Measurements from ENCODE around the gene SLC37A3.
A peak's percentile ranks its signal among the peaks of the same experiment; 100 is the strongest.

SLC37A3 gene

DNA sequence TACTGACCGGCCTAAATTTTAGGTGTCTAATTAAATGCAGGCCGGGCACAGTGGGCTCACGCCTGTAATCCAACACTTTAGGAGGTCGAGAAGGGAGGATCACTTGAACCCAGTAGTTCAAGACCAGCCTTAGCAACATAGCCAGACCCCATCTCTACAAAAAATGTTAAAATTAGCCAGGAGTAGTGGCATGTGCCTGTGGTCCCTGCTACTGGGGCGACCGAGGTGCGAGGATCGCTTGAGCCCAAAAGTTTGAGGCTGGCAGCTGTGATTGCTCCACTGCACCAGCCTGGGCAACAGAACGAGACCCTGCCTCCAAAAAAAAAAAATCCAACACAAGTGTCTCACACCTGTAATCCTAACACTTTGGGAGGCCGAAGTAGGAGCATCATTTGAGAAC, 491 bp upstream of the SLC37A3 start:
- no peak for DNase-seq

DNA sequence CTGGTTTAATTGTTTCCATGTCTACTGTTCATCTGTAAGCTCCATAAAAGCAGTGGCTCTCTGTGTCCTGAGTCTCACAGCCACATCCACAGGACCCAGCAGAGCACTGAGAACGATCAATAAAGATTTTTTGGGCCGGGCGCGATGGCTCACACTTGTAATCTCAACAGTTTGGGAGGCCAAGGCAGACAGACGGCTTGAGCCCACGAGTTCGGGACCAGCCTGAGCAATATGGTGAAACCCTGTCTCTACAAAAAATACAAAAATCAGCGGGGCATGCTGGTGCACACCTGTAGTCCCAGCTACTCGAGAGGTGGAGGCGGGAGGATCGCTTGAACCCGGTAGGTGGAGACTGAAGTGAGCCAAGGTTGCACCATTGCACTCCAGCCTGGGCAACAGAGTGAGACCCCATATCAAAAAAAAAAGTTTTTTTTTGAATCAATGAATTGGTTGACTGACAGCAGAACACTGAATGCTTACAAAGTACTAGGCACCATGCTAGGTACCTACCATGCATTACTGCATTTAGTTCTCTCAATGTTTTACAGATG, 4.5 kb downstream of the SLC37A3 start:
- DNase-seq = no peak

DNA sequence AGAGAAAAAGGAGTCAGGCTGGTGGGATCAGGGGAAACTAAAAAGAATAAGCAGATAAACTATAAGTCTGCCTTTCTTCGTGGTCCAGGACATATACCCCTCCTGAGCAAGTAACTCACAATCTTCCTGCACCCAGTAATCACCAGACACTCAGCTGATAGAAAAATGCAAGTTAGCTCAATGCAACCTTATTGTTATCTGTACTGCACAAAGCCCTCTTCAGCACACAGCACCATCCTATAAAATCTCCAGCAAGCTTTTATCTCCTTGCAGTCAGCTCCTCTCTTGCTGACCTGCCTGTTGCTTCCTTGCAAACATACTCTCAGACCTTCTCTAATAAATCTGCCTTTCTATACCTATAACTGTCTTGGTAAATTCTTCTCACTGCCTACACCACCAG, 6.7 kb downstream of the SLC37A3 start:
- DNase-seq = no peak

DNA sequence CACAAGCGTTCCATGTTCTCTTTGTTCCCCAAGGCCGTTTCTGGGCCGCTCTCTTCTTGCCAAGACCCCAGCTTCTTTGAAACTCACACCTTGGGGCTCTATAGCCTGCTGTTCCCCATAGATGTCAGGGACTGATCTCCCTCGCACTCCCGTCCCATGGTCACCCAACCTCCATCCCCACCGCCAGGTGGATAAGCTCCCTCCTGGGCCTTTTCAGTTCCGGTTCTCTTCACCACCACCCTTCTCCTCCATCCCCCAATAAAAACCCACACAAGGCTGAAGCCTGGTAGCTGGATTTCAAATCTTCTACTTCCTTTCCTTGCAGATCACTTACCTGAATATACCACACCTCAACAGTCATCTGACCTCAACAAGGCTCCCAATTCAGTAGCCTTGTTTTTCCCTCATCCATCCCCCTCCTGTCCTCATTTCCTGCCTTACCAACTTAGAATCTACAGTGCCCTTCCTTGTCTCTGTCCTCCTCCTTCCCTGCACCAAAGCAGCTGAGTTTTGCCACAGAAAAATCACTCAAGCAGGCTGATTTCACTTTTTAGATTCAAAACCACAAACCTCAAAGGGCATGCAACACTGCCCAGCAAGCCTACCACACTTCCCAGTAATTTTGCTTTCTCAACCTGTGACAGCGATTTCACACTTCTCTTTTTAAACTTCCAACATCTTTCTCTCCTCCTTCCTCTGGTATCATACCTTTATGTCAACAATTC, 7.7 kb downstream of the SLC37A3 start:
- DNase-seq = peak; percentile 69

DNA sequence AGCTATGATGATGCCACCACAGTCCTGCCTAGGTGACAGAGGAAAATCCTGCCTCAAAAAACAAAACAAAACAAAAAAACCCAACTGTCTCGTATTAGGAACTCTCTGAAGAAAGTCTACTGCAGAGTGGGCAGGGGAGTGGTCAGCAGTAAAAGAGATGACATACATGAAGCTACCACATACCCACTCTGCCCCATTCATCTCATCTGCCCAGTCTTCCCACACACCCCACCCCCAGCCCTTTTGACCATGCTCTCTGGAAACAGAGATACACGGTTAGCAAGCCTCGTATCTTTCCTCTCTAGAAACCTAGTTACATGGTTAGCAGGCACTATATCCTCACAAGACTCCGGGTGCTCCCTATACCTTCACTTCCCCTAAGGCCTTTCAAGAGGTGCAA, 8.3 kb downstream of the SLC37A3 start:
- DNase-seq = no peak

DNA sequence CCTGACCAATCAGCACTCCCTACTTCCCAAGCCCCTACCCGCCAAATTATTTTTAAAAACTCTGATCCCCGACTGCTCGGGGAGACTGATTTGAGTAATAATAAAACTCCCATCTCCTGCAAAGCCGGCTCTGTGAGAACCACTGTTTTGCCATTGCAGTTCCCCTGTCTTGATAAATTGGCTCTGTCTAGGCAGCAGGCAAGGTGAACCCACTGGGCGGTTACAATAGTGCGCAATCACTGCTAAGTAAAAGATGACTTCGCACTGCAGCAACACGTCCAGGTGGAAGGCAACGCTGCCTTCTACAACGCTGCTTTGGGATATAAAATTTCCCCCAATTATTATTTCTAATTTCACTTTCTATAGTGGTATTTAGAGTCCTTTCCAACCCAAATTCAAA, 8.9 kb downstream of the SLC37A3 start:
- DNase-seq = no peak

DNA sequence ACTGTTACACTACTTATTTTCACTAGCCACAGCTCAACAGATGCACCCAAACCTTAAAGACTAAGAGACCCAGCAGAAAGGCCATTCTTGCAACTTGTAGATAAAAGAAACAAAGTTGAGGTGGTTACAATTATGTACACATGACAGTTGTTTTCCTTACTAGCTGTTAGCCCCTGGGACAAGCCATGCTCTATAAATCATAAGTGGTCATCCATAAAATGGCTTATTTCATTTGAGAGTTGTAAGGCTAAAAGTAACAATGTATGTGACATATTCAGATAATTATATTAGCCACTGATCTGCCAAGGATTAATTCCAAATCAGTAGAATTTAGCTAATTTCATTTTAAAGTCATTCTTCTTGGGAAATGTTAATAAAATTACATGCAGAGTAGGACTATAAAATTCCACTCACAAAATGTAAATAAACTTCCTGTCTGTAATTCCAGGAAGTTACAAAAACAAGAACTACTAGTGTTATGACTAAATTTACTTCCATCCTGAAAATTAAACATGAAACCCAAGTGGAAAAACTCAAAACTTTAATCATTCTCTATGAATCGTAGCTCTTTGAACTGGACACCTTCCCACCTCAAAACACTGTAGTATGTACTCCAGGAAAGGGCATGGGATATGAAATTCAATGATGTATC, 13.3 kb downstream of the SLC37A3 start:
- no peak for DNase-seq

DNA sequence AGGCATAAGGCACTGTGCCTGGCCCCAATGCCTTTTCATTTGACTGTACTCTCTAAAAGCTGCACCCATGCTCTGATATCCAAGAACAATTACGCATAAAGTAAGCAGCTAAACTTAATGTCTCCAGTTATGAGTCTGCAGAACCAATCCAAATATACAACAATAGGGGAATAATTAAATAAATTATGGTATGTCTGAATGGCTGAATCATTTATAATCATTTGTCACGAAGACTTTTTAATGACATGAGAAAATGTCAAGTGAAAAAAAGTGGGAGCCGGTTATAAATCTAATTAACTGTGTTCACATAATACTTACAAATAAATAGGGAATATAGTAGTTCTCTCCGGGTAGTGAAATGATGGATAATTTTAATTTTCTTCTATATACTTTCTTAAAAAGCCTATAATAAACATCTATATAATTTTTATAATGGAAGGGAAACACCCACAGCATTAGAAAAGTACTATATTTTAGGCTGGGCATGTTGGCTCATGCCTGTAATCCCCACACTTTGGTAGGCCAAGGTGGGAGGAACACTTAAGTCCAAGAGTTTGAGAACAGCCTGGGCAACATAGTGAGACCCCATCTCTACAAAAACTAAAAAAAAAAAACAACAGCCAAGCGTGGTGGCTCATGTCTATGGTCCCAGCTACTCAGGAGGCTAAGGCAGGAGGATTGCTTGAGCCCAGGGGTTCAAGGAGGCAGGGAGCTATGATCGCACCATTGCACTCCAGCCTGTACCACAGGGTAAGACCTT, 14.2 kb downstream of the SLC37A3 start:
- DNase-seq = no peak

DNA sequence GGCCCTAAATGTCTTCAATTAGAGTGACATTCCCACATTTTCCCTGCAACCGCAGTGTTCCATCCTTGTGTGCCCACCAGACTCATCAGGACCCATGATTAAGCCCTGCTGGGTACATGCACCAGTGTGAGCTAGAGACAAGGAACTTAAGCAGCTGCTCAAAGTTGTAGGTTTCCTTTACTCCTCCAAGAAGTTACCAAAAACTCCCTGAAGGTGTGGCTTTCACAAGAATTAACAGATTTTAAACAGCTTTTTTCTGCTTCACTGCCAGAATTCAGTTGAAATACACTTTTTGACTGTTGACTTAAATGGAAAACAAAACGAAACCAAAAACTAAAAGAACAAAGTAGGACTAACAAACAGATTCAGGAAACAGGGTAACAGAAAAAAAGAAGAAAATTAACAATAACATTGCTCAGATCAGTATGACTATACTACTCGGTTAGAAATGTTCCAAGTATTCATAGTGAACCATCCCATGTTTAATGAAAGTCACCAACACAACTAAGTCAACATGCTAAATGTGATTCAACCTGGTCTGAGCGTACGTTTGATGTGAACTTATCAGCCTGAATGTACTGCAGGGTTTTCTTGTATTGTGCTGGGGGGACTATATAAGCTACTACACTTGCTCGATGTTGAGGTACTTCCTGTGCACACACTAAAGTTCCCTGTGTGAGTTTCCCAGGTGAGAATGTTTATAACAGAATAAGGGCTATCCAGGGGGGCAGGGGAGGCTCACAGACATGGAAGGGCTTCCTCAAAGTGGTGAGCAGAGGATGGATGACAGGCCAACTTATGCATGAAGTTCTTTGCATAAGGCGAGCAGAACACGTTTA, 22.2 kb downstream of the SLC37A3 start:
- peak; percentile 81 for DNase-seq

DNA sequence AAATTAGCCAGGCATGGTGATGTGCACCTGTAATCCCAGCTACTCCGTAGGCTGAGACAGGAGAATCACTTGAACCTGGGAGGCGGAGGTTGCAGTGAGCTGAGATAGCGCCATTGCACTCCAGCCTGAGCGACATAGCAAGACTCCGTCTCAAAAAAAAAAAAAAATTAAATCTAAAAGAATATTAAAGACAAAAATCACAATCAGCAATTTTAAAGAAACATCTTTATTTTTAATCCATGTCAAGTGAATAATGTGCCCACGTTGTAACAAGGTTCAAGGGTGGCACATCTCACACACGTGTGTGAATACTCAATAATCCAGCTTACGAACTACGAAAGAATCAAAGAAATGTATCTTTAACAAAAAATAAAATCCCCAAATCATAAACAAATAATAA, 23.0 kb downstream of the SLC37A3 start:
- DNase-seq = no peak

DNA sequence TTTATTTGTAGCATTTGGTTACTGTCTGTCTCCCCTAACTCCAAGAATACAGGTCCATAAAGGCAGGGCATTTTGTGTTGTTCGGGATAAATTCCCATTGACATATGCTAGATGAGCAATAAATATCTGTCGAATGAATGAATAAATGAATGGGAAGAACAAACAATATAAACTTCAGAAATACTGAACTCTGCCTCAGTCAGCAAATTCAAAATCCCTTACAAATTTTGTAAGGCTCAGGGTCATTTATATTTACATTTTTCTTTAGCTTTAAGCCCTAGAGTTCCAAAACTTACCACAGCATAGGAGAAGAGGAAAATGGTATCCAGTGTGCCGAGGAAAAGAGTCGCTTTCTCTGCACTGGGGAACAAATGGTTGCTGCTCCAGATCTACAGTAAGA, 29.0 kb downstream of the SLC37A3 start:
- DNase-seq = no peak

DNA sequence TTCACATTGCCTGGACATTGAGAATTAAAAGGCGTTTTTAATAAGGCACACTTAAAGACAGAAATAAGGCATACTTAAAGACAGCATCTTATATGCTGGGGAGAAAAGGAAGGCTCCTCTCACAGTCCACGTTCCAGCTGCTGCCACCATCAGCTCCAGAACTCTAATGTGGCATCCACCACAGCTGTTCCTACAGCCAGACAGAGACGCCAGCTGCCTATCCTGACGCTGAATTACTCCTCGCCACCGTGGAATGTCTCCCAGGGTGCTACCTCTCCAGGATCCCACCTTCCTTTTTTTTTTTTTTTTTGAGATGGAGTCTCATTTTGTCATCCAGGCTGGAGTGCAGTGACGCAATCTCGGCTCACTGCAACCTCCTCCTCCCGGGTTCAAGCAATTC, 30.8 kb downstream of the SLC37A3 start:
- no peak for DNase-seq

DNA sequence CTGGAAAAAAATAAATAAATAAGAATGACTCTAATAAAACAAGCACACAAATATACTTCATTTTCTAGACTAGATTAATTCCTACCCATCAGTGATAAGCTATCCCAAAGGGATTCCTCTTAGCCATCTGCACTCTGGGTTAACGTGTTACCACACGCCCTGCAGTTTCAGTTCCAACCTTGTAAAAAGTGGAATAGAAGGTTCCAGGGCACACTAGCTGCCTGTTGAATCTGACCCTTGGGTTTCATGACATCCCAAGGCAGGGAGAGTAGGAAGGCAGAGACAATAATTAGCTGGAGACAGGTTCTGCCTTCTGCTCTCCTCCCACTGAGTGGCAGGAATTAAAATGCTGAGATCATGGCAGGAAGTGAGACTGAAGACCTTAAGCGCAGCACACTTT, 33.5 kb downstream of the SLC37A3 start:
- no peak for DNase-seq

DNA sequence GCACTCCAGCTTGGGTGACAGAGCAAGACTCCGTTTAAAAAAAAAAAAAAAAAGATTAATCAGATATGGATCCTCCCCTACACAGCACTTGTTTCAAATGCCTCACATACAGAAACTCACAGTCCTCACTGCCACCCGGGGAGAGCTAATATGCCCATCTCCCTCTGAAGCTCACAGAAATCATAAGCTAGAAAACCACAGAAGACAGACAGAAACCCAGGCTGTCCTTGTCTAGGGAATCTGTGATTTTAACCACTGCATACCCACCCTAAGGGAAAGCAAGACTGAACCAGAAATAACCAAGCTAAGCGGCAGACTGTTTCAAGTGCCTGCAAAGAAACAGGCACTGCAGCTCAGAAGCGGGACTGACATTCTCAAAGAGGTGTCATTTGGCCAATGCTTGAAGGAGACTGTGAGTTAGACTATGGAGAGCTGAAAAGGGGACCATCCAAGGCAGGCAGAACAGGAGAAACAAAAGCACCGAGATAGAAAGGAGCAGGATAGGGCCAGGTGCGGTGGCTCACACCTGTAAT, 37.6 kb downstream of the SLC37A3 start:
- DNase-seq = peak; percentile 53

DNA sequence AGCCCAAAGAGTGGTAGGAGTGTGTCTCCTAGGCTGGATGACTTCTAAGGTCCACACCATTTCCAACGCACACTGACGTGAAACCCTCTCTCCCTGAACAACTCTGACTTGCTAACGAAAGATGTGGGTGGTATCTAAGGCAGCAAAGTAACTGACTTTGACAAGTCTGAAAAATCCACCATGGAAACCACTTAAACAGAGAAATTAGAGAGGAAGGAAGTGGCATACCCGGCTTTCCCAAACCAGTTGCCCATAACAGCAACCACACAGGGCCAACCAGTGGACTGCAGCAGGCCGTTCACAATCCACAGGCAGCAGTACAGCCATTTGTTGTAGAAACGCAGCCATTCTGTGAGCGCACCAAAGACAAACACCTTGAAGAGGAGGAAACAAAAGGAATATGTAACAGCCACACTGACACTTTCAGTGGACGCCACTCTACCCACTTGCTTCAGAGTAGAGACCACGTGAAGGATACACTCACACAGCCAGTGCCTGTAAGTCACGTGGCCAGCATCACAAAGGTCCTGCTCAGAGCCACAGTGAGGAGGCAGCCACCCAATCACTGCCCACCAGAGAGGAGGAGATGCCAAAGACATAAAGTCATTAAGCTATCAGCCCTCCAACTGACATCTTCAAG, 39.8 kb downstream of the SLC37A3 start:
- DNase-seq = peak; percentile 71

DNA sequence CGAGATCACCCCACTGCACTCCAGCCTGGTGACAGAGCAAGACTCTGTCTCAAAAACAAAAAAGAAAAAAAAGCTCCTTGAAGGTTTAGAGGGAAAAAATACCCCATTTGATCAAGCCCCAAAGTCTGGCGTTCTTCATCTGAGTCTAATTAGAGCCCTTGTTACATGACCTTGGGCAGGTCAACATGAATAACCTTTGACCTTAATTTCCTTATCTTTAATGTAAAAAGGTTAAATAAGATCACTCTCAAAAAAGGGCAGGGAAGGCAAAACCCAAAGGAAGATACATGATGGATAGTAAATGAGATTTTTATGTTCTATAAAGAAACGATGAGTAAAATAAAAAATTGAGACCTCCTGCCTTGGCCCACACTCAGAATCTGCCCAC, 40.3 kb downstream of the SLC37A3 start:
- DNase-seq = no peak

DNA sequence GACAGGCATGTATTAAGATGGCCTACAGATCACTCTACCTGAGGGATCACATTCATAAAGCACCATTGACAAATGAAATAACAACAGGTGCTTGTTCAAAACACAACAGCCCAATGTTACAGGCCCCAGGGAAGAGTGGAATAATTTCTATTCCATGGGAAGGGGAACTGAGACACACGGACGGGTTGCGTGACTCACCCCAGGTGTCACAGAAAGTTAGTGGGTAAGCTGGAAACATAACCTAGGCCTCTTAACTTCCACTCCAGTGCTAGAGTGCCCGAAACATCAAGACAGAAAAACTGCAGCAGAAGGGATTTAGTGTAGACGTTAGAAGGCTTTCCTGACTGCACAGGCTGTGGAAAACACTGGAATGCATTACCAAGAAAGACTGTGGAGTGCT, 48.3 kb downstream of the SLC37A3 start:
- no peak for DNase-seq

DNA sequence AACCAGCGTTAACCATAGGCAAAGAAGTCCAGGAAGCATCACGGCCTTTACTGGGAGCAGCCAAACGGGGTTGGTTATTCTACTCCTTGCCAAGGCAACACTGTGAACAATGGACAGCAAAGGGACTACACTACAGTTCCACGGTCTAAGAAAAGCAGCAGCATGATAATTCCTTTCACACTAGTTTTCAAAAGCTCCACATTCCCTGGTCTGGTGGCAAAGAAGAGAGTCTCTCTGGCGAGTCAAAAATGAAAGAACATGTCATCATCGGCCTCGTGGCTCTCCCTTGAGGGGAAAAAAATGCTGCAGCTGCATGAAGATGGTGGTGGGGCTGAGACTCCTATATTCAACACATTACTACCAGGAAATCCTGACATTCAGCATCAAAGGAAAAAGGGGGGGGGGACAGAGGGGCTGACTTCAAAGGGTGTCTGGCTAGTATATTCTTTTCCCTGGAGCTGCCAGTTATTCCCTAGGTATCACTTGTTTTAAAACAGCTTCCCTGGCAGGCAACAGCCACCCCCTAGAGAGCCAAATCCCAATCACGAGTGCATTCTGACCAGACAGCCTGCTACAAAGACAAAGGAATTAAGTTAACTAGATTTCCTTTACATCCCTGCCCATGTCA, 49.1 kb downstream of the SLC37A3 start:
- DNase-seq = no peak

DNA sequence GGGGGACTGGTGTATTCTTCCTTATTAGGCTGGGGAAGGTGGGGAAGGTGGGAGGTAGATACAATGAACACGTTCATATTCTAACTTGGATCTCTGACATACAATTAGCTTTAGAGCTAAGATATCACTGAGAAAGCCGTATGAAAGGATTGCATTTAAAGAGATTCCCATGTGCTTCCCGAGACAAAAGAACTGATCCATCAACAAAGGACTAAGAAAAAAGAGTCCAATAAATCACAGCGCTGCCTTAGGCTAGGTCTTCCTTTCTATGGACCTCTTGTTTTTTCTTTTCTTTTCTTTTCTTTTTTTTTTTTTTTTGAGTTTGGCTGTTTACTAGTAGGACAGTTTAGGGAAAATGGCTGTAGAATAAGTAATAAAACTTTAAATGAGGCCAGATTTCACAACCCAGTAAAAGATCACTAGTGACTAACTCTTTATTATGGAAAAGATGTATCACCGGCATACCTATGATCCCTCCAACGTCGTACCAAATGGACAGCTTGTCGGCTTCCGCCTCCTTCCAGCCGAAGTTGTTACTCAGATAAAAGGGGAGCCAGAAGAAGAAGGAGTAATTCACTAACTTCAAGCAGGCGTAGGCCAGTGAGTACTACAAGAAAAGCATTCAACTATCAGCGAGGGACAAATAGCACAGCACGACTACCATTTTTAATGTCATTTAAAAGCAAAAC, 50.0 kb downstream of the SLC37A3 start:
- DNase-seq = no peak

DNA sequence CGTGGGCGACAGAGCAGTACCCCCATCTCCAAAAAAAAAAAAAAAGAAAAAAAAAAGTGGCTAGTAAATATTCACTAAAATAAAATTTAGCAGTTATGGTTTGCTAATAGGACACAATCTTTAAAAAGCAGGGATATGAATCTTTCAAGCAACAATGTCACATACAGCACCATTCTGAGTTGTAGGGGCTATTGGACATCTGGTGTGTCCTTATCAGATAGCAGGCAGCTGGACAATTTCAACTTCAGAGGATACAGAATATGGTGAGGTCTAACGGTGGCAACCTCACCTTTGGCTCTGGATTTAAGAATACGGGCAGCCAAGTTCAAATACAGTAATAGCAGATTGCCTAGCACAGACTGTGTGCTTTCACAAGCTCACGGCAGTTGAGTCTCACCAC, 51.1 kb downstream of the SLC37A3 start:
- no peak for DNase-seq

DNA sequence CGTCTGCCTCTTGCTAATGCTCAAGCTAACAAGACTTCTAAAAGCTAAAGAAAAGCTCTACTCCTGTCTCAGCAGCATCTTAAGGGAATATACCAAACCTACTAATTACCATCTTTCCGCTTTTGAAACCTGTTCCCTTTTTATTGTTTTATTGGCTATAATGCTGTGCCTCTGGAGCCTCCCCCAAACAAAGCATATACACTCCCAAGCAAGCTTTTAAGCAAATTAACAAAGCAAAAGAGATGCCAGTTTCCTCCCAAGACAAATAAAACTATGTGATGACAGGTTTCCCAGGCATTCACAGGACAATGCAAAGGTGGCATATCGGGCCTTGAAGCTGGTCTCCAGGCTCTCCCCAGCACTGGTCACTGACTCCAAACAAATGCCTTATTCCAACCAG, 52.9 kb downstream of the SLC37A3 start:
- no peak for DNase-seq
